Duodenal mucosa (tissue), 2 donors: ENCODE data around the gene ELMO3.
A peak's percentile ranks its signal among the peaks of the same experiment; 100 is the strongest.

Experiments used
- H3K27ac ChIP-seq: one replicate; pipeline ENCODE4 v1.7.0; 2013; ENCODE audit warnings: low read depth, low read length
- H3K27me3 ChIP-seq, 2 donors: one replicate each; pipeline ENCODE4 v1.7.0; 2013; ENCODE audit warnings: low read length in 2 of 2, control low read depth in 1 of 2; ENCODE audit not compliant: insufficient read depth in 2 of 2, control insufficient read depth in 1 of 2
- H3K36me3 ChIP-seq, 2 donors: one replicate each; pipeline ENCODE4 v1.7.0; 2013; ENCODE audit warnings: low read length in 2 of 2, control low read depth in 1 of 2; ENCODE audit not compliant: insufficient read depth in 2 of 2, control insufficient read depth in 1 of 2
- H3K4me1 ChIP-seq, 2 donors: one replicate each; pipeline ENCODE4 v1.7.0; 2013; ENCODE audit warnings: low read length in 2 of 2, control low read depth in 1 of 2; ENCODE audit not compliant: insufficient read depth in 2 of 2, control insufficient read depth in 1 of 2
- H3K4me3 ChIP-seq, 2 donors: one replicate each; pipeline ENCODE4 v1.7.0; 2013; ENCODE audit warnings: low read length in 2 of 2, low read depth in 1 of 2
- H3K9ac ChIP-seq, 2 donors: one replicate each; pipeline ENCODE4 v1.7.0; 2013; ENCODE audit warnings: low read length in 2 of 2, low read depth in 1 of 2
- H3K9me3 ChIP-seq, 2 donors: one replicate each; pipeline ENCODE4 v1.7.0; 2013; ENCODE audit warnings: low read length in 2 of 2, control low read depth in 1 of 2; ENCODE audit not compliant: control insufficient read depth in 1 of 2

The ELMO3 gene

GRCh38 chr16:67190041-67190440, 8.9 kb upstream of the ELMO3 start, which contains the start of gene EXOC3L1:
TSS of gene EXOC3L1 (minus strand) at chr16:67190136. CDS start at chr16:67189676, 460 bp downstream.
- Histone ChIP-seq H3K27me3 (no peaks in the 10 kb centered on the region), H3K27ac (no peak within 1 kb of the TSS), H3K36me3 (peaks cover 17 to 19% of the 10 kb centered on the region in 2 donors), H3K4me1 (peaks cover 27 to 40% of the 10 kb centered on the region in 2 donors), H3K9me3 (no peaks in the 10 kb centered on the region), H3K4me3 (no peak within 1 kb of the TSS), H3K9ac (no peak within 1 kb of the TSS)

- H3K36me3 ChIP-seq = peaks cover 23 to 26% of the 10 kb centered on the region in 2 donors
- H3K27me3 ChIP-seq = no peaks in the 10 kb centered on the region
- peaks cover 21 to 33% of the 10 kb centered on the region in 2 donors for H3K4me1 ChIP-seq
- no peak overlapping the region for H3K9ac ChIP-seq
- no peak overlapping the region for H3K4me3 ChIP-seq
- no peak overlapping the region for H3K27ac ChIP-seq
- no peaks in the 10 kb centered on the region for H3K9me3 ChIP-seq
Measured at GRCh38 chr16:67190448-67191399, 8.2 kb upstream of the ELMO3 start.

GRCh38 chr16:67191411-67191994, 7.4 kb upstream of the ELMO3 start:
- H3K9me3 ChIP-seq = no peaks in the 10 kb centered on the region
- no peaks in the 10 kb centered on the region for H3K27me3 ChIP-seq
- peak overlapping the region; percentile 12 to 92 for H3K4me3 ChIP-seq
- peaks cover 31 to 34% of the 10 kb centered on the region in 2 donors for H3K36me3 ChIP-seq
- peaks cover 16 to 32% of the 10 kb centered on the region in 2 donors for H3K4me1 ChIP-seq
- no peak overlapping the region for H3K27ac ChIP-seq
- no peak overlapping the region for H3K9ac ChIP-seq

GRCh38 chr16:67191995-67192681, 6.8 kb upstream of the ELMO3 start, which contains the start of gene E2F4:
TSS of gene E2F4 (plus strand) at chr16:67192155. CDS start at chr16:67192228, 73 bp downstream.
- H3K4me1 ChIP-seq = peaks cover 16 to 33% of the 10 kb centered on the region in 2 donors
- peaks cover 37 to 40% of the 10 kb centered on the region in 2 donors for H3K36me3 ChIP-seq
- no peaks in the 10 kb centered on the region for H3K27me3 ChIP-seq
- no peaks in the 10 kb centered on the region for H3K9me3 ChIP-seq
- H3K9ac ChIP-seq = peak within 1 kb of the TSS; percentile 80 to 99
- H3K4me3 ChIP-seq = peak within 1 kb of the TSS; percentile 92 to 96
- H3K27ac ChIP-seq = no peak within 1 kb of the TSS

GRCh38 chr16:67192781-67193361, 6.1 kb upstream of the ELMO3 start:
- H3K9me3 ChIP-seq = no peaks in the 10 kb centered on the region
- H3K4me1 ChIP-seq = peaks cover 21 to 37% of the 10 kb centered on the region in 2 donors
- H3K27me3 ChIP-seq = no peaks in the 10 kb centered on the region
- H3K9ac ChIP-seq = peak overlapping the region; percentile 80 to 99
- peak overlapping the region; percentile 92 to 96 for H3K4me3 ChIP-seq
- H3K36me3 ChIP-seq = peaks cover 43 to 48% of the 10 kb centered on the region in 2 donors
- H3K27ac ChIP-seq = no peak overlapping the region

GRCh38 chr16:67193536-67193935, 5.4 kb upstream of the ELMO3 start:
- Histone ChIP-seq H3K36me3 (peaks cover 43 to 54% of the 10 kb centered on the region in 2 donors), H3K4me3 (peak overlapping the region; percentile 92 to 96), H3K27me3 (no peaks in the 10 kb centered on the region), H3K9me3 (no peaks in the 10 kb centered on the region), H3K9ac (peak overlapping the region; percentile 80 to 99), H3K27ac (no peak overlapping the region), H3K4me1 (peaks cover 27 to 44% of the 10 kb centered on the region in 2 donors)

GRCh38 chr16:67194260-67194659, 4.7 kb upstream of the ELMO3 start:
- Histone ChIP-seq H3K27ac (no peak overlapping the region), H3K36me3 (peaks cover 43 to 54% of the 10 kb centered on the region in 2 donors), H3K4me1 (peaks cover 30 to 46% of the 10 kb centered on the region in 2 donors), H3K4me3 (no peak overlapping the region), H3K27me3 (no peaks in the 10 kb centered on the region), H3K9me3 (no peaks in the 10 kb centered on the region), H3K9ac (no peak overlapping the region)

- H3K4me1 ChIP-seq = peaks cover 30 to 51% of the 10 kb centered on the region in 2 donors
- H3K9me3 ChIP-seq = no peaks in the 10 kb centered on the region
- no peak overlapping the region for H3K27ac ChIP-seq
- no peak overlapping the region for H3K4me3 ChIP-seq
- H3K27me3 ChIP-seq = no peaks in the 10 kb centered on the region
- no peak overlapping the region for H3K9ac ChIP-seq
- peaks cover 46 to 60% of the 10 kb centered on the region in 2 donors for H3K36me3 ChIP-seq
Measured at GRCh38 chr16:67195676-67196075, 3.3 kb upstream of the ELMO3 start.

GRCh38 chr16:67196881-67197280, 2.0 kb upstream of the ELMO3 start:
- Histone ChIP-seq H3K27me3 (no peaks in the 10 kb centered on the region), H3K9ac (no peak overlapping the region), H3K27ac (no peak overlapping the region), H3K36me3 (peaks cover 50 to 70% of the 10 kb centered on the region in 2 donors), H3K9me3 (no peaks in the 10 kb centered on the region), H3K4me1 (peaks cover 30 to 45% of the 10 kb centered on the region in 2 donors), H3K4me3 (no peak overlapping the region)
